ENCODE measurements around the gene PIGQ. TPM values are rescaled to one million over a fixed set of nuclear protein-coding genes. Genes with fewer than 3 reads are reported as not detected.

PIGQ gene
- total and polyA plus RNA-seq, 2 of the 13 experiments (the other 11 are each of a cell fraction or from before 2014, with no cell fraction given), result 7.7 to 19.7 TPM

DNA sequence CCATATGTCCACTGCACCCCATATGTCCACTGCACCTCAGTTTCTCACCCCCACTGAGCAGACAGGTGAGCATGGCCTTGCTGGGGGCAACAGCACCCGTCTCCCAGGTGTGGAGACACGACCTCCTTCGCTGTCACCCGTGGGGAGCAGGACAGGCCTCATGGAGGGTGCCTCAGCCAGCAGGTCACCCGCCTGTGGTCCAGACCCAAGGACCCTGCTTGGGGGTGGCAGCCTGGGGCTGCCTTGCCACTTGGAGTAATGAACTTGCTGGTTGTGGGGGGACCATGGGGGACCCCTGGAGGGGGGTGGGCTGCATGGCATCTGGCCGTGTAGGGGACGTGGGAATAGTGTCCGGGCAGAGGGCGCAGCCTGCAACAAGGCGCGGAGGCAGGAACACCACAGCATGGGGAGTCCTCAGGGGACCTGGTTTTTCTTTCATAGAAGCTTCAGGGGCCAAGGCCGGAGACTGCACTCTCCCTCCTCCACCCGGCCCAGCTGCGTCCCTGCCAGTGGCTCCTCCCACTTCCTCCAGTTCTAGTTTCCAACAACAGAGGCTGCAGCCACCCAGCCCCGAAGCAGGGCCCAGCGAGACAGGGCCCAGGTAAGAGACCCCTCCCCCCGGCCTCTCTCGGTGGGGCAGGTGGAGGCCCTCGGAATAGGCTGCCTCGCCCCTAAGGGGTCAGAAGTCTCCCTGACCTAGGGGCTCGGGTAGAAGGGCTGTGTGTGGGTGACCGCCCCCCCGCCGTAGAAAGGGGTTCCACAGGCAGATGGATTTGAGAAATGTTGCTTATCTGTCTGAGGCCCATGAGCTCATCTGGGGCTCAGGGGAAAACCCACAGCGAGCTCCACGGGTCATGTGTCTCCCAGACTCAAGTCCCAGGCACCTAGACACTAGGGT lies 3.0 kb upstream of the PIGQ start, which contains the start of gene NHLRC4 (continued):
- TF ChIP-seq ZMYM3 (CRISPR knock-in tag; IDR thresholded peaks at IDR 0.05) (no peak), FOXC1 (CRISPR knock-in tag; IDR thresholded peaks at IDR 0.05; ENCODE audit: borderline replicate concordance) (peak; percentile 15; the same call in 1 of the 2 replicates), ZNF431 (CRISPR knock-in tag; IDR thresholded peaks at IDR 0.05; ENCODE audit: borderline replicate concordance, low read depth) (no peak), RFX5 (IDR thresholded peaks at IDR 0.05; ENCODE audit: low read depth, low read length) (no peak), HMG20B (CRISPR knock-in tag; conservative IDR thresholded peaks at IDR 0.05) (no peak), ZBTB20 (CRISPR knock-in tag; IDR thresholded peaks at IDR 0.05; ENCODE audit: borderline replicate concordance, low read depth) (no peak), SOX6 (IDR thresholded peaks at IDR 0.05) (no peak), SOX6 (CRISPR knock-in tag; IDR thresholded peaks at IDR 0.05) (0 out of 2 replicates have a peak, but pooled peaks have one; percentile 23), KAT8 (CRISPR knock-in tag; IDR thresholded peaks at IDR 0.05) (peak; percentile 11; the same call in 1 of the 2 replicates), ZNF879 (CRISPR knock-in tag; IDR thresholded peaks at IDR 0.05) (no peak), ZFP82 (CRISPR knock-in tag; IDR thresholded peaks at IDR 0.05; ENCODE audit: borderline replicate concordance) (no peak), FOXK1 (CRISPR knock-in tag; IDR thresholded peaks at IDR 0.05; ENCODE audit: borderline replicate concordance, low read depth) (no peak), SMARCC2 (IDR thresholded peaks at IDR 0.05) (no peak), JUND (CRISPR knock-in tag; IDR thresholded peaks at IDR 0.05) (no peak), ZNF333 (CRISPR knock-in tag; IDR thresholded peaks at IDR 0.05; ENCODE audit: borderline replicate concordance) (0 out of 2 replicates have a peak, but pooled peaks have one; percentile 46), TARDBP (CRISPR knock-in tag; IDR thresholded peaks at IDR 0.05) (no peak), TOE1 (CRISPR knock-in tag; IDR thresholded peaks at IDR 0.05) (no peak), ZNF263 (CRISPR knock-in tag; IDR thresholded peaks at IDR 0.05) (peak; percentile 99), RBM39 (IDR thresholded peaks at IDR 0.05; ENCODE audit: low read depth, low read length, poor library complexity, severe bottlenecking) (no peak), SP4 (CRISPR knock-in tag; IDR thresholded peaks at IDR 0.05) (0 out of 2 replicates have a peak, but pooled peaks have one; percentile 11), HDAC1 (CRISPR knock-in tag; IDR thresholded peaks at IDR 0.05) (0 out of 2 replicates have a peak, but pooled peaks have one; percentile 9), ZNF761 (CRISPR knock-in tag; conservative IDR thresholded peaks at IDR 0.05) (no peak), NR2F6 (IDR thresholded peaks at IDR 0.05) (no peak), NR2F6 (CRISPR knock-in tag; IDR thresholded peaks at IDR 0.05) (0 out of 2 replicates have a peak, but pooled peaks have one; percentile 23), HOXD1 (CRISPR knock-in tag; IDR thresholded peaks at IDR 0.05) (no peak)
- TF ChIP-seq, protein P1, sequence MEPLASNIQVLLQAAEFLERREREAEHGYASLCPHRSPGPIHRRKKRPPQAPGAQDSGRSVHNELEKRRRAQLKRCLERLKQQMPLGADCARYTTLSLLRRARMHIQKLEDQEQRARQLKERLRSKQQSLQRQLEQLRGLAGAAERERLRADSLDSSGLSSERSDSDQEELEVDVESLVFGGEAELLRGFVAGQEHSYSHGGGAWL (CRISPR knock-in tag; IDR thresholded peaks at IDR 0.05), result no peak
- TF ChIP-seq, protein P2, sequence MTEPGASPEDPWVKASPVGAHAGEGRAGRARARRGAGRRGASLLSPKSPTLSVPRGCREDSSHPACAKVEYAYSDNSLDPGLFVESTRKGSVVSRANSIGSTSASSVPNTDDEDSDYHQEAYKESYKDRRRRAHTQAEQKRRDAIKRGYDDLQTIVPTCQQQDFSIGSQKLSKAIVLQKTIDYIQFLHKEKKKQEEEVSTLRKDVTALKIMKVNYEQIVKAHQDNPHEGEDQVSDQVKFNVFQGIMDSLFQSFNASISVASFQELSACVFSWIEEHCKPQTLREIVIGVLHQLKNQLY (CRISPR knock-in tag; IDR thresholded peaks at IDR 0.05), result no peak
- TF ChIP-seq, protein P3, sequence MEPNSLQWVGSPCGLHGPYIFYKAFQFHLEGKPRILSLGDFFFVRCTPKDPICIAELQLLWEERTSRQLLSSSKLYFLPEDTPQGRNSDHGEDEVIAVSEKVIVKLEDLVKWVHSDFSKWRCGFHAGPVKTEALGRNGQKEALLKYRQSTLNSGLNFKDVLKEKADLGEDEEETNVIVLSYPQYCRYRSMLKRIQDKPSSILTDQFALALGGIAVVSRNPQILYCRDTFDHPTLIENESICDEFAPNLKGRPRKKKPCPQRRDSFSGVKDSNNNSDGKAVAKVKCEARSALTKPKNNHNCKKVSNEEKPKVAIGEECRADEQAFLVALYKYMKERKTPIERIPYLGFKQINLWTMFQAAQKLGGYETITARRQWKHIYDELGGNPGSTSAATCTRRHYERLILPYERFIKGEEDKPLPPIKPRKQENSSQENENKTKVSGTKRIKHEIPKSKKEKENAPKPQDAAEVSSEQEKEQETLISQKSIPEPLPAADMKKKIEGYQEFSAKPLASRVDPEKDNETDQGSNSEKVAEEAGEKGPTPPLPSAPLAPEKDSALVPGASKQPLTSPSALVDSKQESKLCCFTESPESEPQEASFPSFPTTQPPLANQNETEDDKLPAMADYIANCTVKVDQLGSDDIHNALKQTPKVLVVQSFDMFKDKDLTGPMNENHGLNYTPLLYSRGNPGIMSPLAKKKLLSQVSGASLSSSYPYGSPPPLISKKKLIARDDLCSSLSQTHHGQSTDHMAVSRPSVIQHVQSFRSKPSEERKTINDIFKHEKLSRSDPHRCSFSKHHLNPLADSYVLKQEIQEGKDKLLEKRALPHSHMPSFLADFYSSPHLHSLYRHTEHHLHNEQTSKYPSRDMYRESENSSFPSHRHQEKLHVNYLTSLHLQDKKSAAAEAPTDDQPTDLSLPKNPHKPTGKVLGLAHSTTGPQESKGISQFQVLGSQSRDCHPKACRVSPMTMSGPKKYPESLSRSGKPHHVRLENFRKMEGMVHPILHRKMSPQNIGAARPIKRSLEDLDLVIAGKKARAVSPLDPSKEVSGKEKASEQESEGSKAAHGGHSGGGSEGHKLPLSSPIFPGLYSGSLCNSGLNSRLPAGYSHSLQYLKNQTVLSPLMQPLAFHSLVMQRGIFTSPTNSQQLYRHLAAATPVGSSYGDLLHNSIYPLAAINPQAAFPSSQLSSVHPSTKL (CRISPR knock-in tag; IDR thresholded peaks at IDR 0.05), result 0 out of 2 replicates have a peak, but pooled peaks have one; percentile 21

Data from HepG2 (cell line).